Transverse colon (tissue), 4 donors: ENCODE results near the gene AGBL4. TPM values are rescaled to one million over a fixed set of nuclear protein-coding genes. Genes with fewer than 3 reads are reported as not detected.

Experiments used
- DNase-seq: peaks from one replicate; pipeline ENCODE4 v3.0.0-alpha.2; 2019
- H3K27ac ChIP-seq, 4 donors: fragments of 200-600 bp; sonication (generic); 2 replicates each; pipeline ENCODE4 v1.5.1; 2016 to 2018; ENCODE audit warnings: inconsistent platforms in 4 of 4
- H3K27me3 ChIP-seq: fragments of 200-600 bp; sonication (generic); 2 replicates; pipeline ENCODE4 v1.5.1; 2017; ENCODE audit warnings: inconsistent platforms
- H3K36me3 ChIP-seq, 4 donors: fragments of 200-600 bp; sonication (generic); 2 replicates each; pipeline ENCODE4 v1.5.1; 2017 to 2019; ENCODE audit warnings: inconsistent platforms in 4 of 4
- H3K4me1 ChIP-seq, 4 donors: fragments of 200-600 bp; sonication (generic); 2 replicates each; pipeline ENCODE4 v1.5.1; 2017 to 2020; ENCODE audit warnings: inconsistent platforms in 4 of 4
- H3K4me3 ChIP-seq, 4 donors: fragments of 200-600 bp; sonication (generic); 1 replicate in 1 of 4; 2 replicates in 3 of 4; pipeline versions ENCODE4 v1.5.1 to v1.6.1; 2017 to 2019; ENCODE audit warnings: inconsistent platforms in 4 of 4
- H3K9me3 ChIP-seq, 2 donors: fragments of 200-600 bp; sonication (generic); 2 replicates each; pipeline ENCODE4 v1.5.1; 2017 to 2019; ENCODE audit warnings: inconsistent platforms in 2 of 2
- CTCF ChIP-seq, 5 experiments: fragments of 200-600 bp in 3 of 5; fragments of 450-650 bp in 2 of 5; sonication (generic) in 3 of 5; IDR thresholded peaks; 1 replicate in 2 of 5; 2 replicates in 3 of 5; pipeline ENCODE4 v1.5.1; 2016 to 2017; ENCODE audit warnings: antibody characterized with exemption in 5 of 5, inconsistent platforms in 3 of 5, mild to moderate bottlenecking in 2 of 5, moderate library complexity in 1 of 5
- EP300 ChIP-seq: sonication (generic); formaldehyde crosslinking; IDR thresholded peaks from one replicate; pipeline ENCODE4 v1.6.1; 2017; ENCODE audit warnings: antibody characterized with exemption, low read depth
- POLR2A ChIP-seq: fragments of 450-650 bp; IDR thresholded peaks from one replicate; pipeline ENCODE4 v1.6.1; 2016; ENCODE audit warnings: antibody characterized with exemption, mild to moderate bottlenecking, moderate library complexity
- POLR2AphosphoS5 ChIP-seq, 3 donors: sonication (generic); formaldehyde crosslinking; IDR thresholded peaks; one replicate each; pipeline ENCODE4 v1.6.1; 2016; ENCODE audit warnings: antibody characterized with exemption in 3 of 3
- WGBS, 2 donors: methylation state at CpG; one replicate each; pipeline ENCODE4 v1.1.5; 2018; ENCODE audit warnings: low coverage in 1 of 2; 5-methylcytosine and 5-hydroxymethylcytosine counted together
- in situ Hi-C, 4 donors: fragments of 200-750 bp; cut with MboI; loops; one replicate each; pipeline versions ENCODE4 v1.15.0 to v1.15.1; 2017; ENCODE audit warnings: low sequenced_read_pairs in 3 of 4, low pct_ligation_motif_present in 1 of 4, low pct_unique_long_range_greater_than_20kb in 1 of 4
- intact Hi-C: fragments of 100-400 bp; cut with DNase I; formaldehyde crosslinking; loops from one replicate; pipeline ENCODE4 v1.15.1; 2023; ENCODE audit warnings: low total_unique reads
- total RNA-seq, 4 donors: library from RNA; depleted of rRNA; stranded (reverse); fragments of >200 nt; gene quantifications; one replicate each; pipeline ENCODE4 v1.1.0, GENCODE V29; 2016

Gene AGBL4
- total RNA-seq, 4 donors from 2014 or later: 0.82 TPM; not detected in 3

GRCh38 chr1:49356594-49356993, 667.2 kb downstream of the AGBL4 start:
- Histone ChIP-seq H3K4me3 (no peak overlapping the region), H3K27me3 (no peaks in the 10 kb centered on the region), H3K9me3 (no peaks in the 10 kb centered on the region), H3K36me3 (no peaks in the 10 kb centered on the region), H3K27ac (no peak overlapping the region), H3K4me1 (no peaks in the 10 kb centered on the region)
- intact Hi-C loops: no loop called here
- in situ Hi-C loops: no loop called here
- no peak for DNase-seq
- no peak for TF ChIP-seq POLR2AphosphoS5 (IDR thresholded peaks at IDR 0.05)
- TF ChIP-seq CTCF (IDR thresholded peaks at IDR 0.05): no peak
- no peak for TF ChIP-seq EP300
- no peak for TF ChIP-seq POLR2A

GRCh38 chr1:49351768-49352167, 672.0 kb downstream of the AGBL4 start:
- Histone ChIP-seq H3K4me3 (no peak overlapping the region), H3K27me3 (no peaks in the 10 kb centered on the region), H3K9me3 (no peaks in the 10 kb centered on the region), H3K4me1 (no peaks in the 10 kb centered on the region), H3K36me3 (no peaks in the 10 kb centered on the region), H3K27ac (no peak overlapping the region)
- no peak for TF ChIP-seq POLR2A
- TF ChIP-seq CTCF (IDR thresholded peaks at IDR 0.05): no peak
- TF ChIP-seq POLR2AphosphoS5 (IDR thresholded peaks at IDR 0.05): no peak
- no peak for TF ChIP-seq EP300
- no peak for DNase-seq
- intact Hi-C loops (no loop called here), in situ Hi-C loops (no loop called here)
- WGBS, 2 donors: 62 to 83% methylated on average over 2 of the region's 2 CpGs

GRCh38 chr1:49346767-49347349, 676.9 kb downstream of the AGBL4 start:
- H3K9me3 ChIP-seq: no peaks in the 10 kb centered on the region
- intact Hi-C loops: loop anchor here (5.0 kb wide), 1 partner anchor 760 kb away; no protein-coding TSS in a partner anchor
- H3K27me3 ChIP-seq: no peaks in the 10 kb centered on the region
- WGBS, 2 donors: 52 to 76% methylated on average over 2 of the region's 2 CpGs
- TF ChIP-seq POLR2A (no peak), CTCF (IDR thresholded peaks at IDR 0.05) (no peak), EP300 (no peak), POLR2AphosphoS5 (IDR thresholded peaks at IDR 0.05) (no peak)
- no peaks in the 10 kb centered on the region for H3K4me1 ChIP-seq
- H3K27ac ChIP-seq: no peak overlapping the region
- in situ Hi-C loops: no loop called here
- DNase-seq: no peak
- no peaks in the 10 kb centered on the region for H3K36me3 ChIP-seq
- no peak overlapping the region for H3K4me3 ChIP-seq

- no peak for DNase-seq
- WGBS, 2 donors: 83 to 86% methylated on average over 2 of the region's 2 CpGs
- Histone ChIP-seq H3K4me3 (no peak overlapping the region), H3K27me3 (no peaks in the 10 kb centered on the region), H3K9me3 (no peaks in the 10 kb centered on the region), H3K4me1 (no peaks in the 10 kb centered on the region), H3K27ac (no peak overlapping the region), H3K36me3 (no peaks in the 10 kb centered on the region)
- TF ChIP-seq EP300: no peak
- TF ChIP-seq CTCF (IDR thresholded peaks at IDR 0.05): no peak
- TF ChIP-seq POLR2AphosphoS5 (IDR thresholded peaks at IDR 0.05): no peak
- TF ChIP-seq POLR2A: no peak
- intact Hi-C loops: no loop called here
- in situ Hi-C loops: no loop called here
These were observed 683.2 kb downstream of the AGBL4 start for GRCh38 chr1:49340576-49340975.
